MM.1S (cell line): ENCODE measurements around the gene FOXO1.
A peak's percentile ranks its signal among the peaks of the same experiment; 100 is the strongest.
"Not testable (repeated sequence)": the region's sequence is repeated elsewhere in the genome, so short reads cannot be mapped to it uniquely, and the experiment has no call there.

Experiments used
- DNase-seq: peaks from one replicate; pipeline ENCODE4 v3.0.0-alpha.2; 2015
- H2AFZ ChIP-seq: fragments of 300-600 bp; sonication (generic); 2 replicates; pipeline ENCODE4 v1.6.0; 2016; ENCODE audit warnings: antibody characterized with exemption, low read length
- H3F3A ChIP-seq: fragments of 300-600 bp; sonication (generic); 2 replicates; pipeline ENCODE4 v1.6.1; 2016; ENCODE audit warnings: mild to moderate bottlenecking, antibody characterized with exemption, low read length, moderate library complexity, mixed read lengths; ENCODE audit not compliant: insufficient read depth
- H3K27ac ChIP-seq: fragments of 300-600 bp; sonication (generic); 2 replicates; pipeline ENCODE4 v1.5.1; 2016; ENCODE audit warnings: mild to moderate bottlenecking, low read length
- H3K27me3 ChIP-seq: fragments of 300-600 bp; sonication (generic); replicated peaks from 2 replicates; pipeline ENCODE4 v1.6.0; 2016; ENCODE audit warnings: low read length; ENCODE audit not compliant: insufficient read depth
- H3K36me3 ChIP-seq: fragments of 300-600 bp; sonication (generic); replicated peaks from 2 replicates; pipeline ENCODE4 v1.6.1; 2016; ENCODE audit warnings: mild to moderate bottlenecking, low read length, mixed read lengths; ENCODE audit not compliant: insufficient read depth
- H3K4me1 ChIP-seq: fragments of 300-600 bp; sonication (generic); 2 replicates; pipeline ENCODE4 v1.6.1; 2016; ENCODE audit warnings: low read length, mixed read lengths
- H3K4me2 ChIP-seq: fragments of 300-600 bp; sonication (generic); 2 replicates; pipeline ENCODE4 v1.6.0; 2016; ENCODE audit warnings: low read depth, low read length
- H3K4me3 ChIP-seq: fragments of 300-600 bp; sonication (generic); 2 replicates; pipeline ENCODE4 v1.5.1; 2016; ENCODE audit warnings: low read length, mixed read lengths
- H3K79me2 ChIP-seq: fragments of 300-600 bp; sonication (generic); 2 replicates; pipeline ENCODE4 v1.6.1; 2016; ENCODE audit warnings: mixed run types, low read length, mixed read lengths
- H3K9ac ChIP-seq: fragments of 300-600 bp; sonication (generic); 2 replicates; pipeline ENCODE4 v1.6.1; 2016; ENCODE audit warnings: low read length, mixed read lengths
- H3K9me2 ChIP-seq: fragments of 300-600 bp; sonication (generic); replicated peaks from 2 replicates; pipeline ENCODE4 v1.6.1; 2016; ENCODE audit warnings: mild to moderate bottlenecking, low read length, mixed read lengths; ENCODE audit not compliant: insufficient read depth
- H3K9me3 ChIP-seq: fragments of 300-600 bp; sonication (generic); replicated peaks from 2 replicates; pipeline ENCODE4 v1.6.1; 2016; ENCODE audit warnings: mild to moderate bottlenecking, low read length, mixed read lengths; ENCODE audit not compliant: insufficient read depth
- H4K20me1 ChIP-seq: fragments of 300-600 bp; sonication (generic); 2 replicates; pipeline ENCODE4 v1.6.1; 2016; ENCODE audit warnings: mild to moderate bottlenecking, low read length, moderate library complexity, mixed read lengths; ENCODE audit not compliant: insufficient read depth
- EZH2 ChIP-seq: fragments of 300-600 bp; sonication (generic); optimal IDR thresholded peaks from 2 replicates; pipeline ENCODE3; 2017; ENCODE audit warnings: low read depth, mild to moderate bottlenecking, antibody characterized with exemption, low read length, mixed read lengths
- EZH2phosphoT487 ChIP-seq: fragments of 300-600 bp; sonication (generic); IDR thresholded peaks from 2 replicates; pipeline ENCODE4 v1.6.1; 2018; ENCODE audit warnings: antibody characterized with exemption, low read length
- TF ChIP-seq, protein P1 (sequence below): fragments of 300-600 bp; sonication (generic); IDR thresholded peaks from 2 replicates; pipeline ENCODE4 v1.5.1; 2016; ENCODE audit warnings: antibody characterized with exemption, low read length, mixed read lengths

The FOXO1 gene

DNA sequence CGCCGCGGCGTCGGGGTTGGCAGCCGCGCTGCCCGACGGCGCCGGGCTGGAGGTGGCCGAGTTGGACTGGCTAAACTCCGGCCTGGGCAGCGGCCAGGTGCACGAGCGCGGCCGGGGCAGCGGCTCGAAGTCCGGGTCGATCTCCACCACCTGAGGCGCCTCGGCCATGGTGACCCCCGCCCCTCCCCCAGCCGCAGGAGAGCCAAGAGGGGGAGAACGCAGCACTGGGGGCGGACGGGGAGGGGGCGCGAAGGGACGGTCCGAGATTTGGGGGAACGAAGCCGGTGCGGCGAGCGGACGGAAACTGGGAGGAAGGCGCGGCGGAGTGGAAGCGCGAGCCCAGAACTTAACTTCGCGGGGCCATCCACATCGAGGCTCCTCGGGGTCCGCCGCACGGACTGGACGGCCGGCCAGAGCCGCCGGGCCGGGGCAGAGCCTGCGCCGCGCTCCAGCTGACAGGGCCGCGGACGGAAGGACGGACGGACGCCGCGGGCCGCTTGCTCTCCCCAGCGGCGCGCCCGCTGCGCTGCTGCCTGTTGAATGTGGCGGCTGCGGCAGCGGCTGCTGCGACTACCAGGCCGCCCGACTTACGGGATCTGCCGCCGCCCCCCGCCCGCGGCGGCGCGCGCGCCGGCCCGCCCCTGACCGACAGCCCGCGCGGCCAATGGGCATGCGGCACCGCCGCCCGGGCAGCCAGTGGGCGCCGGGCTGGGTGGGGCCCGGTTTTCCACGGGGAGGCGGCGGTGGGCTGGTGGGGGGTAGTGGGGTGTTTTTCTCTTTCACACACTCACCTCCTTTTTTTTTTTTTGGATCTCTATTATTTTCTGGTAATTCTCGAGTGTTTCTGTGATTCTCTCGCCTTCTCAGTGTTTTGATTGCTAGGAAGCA is at the start of gene FOXO1:
FOXO1 (minus strand) TSS at position 597 of the 888 bp plus-strand sequence; CDS start at position 168, 429 bp downstream.
- Histone ChIP-seq H4K20me1 (no peaks in the 10 kb centered on the region), H3K27me3 (no peaks in the 10 kb centered on the region), H3K36me3 (no peaks in the 10 kb centered on the region), H2AFZ (peak within 1 kb of the TSS; percentile 48), H3K4me3 (peak within 1 kb of the TSS; percentile 74), H3K9me3 (no peaks in the 10 kb centered on the region), H3K79me2 (peaks cover 28% of the 10 kb centered on the region), H3K4me2 (peak within 1 kb of the TSS; percentile 54; the same call in 1 of the 2 replicates), H3K4me1 (no peaks in the 10 kb centered on the region), H3K27ac (peak within 1 kb of the TSS; percentile 80; the same call in 1 of the 2 replicates), H3F3A (peaks cover 16% of the 10 kb centered on the region), H3K9ac (peak within 1 kb of the TSS; percentile 60), H3K9me2 (no peaks in the 10 kb centered on the region)
- peak; percentile 76 for DNase-seq
- TF ChIP-seq EZH2phosphoT487 (no peak), EZH2 (no peak)
- TF ChIP-seq, protein P1, sequence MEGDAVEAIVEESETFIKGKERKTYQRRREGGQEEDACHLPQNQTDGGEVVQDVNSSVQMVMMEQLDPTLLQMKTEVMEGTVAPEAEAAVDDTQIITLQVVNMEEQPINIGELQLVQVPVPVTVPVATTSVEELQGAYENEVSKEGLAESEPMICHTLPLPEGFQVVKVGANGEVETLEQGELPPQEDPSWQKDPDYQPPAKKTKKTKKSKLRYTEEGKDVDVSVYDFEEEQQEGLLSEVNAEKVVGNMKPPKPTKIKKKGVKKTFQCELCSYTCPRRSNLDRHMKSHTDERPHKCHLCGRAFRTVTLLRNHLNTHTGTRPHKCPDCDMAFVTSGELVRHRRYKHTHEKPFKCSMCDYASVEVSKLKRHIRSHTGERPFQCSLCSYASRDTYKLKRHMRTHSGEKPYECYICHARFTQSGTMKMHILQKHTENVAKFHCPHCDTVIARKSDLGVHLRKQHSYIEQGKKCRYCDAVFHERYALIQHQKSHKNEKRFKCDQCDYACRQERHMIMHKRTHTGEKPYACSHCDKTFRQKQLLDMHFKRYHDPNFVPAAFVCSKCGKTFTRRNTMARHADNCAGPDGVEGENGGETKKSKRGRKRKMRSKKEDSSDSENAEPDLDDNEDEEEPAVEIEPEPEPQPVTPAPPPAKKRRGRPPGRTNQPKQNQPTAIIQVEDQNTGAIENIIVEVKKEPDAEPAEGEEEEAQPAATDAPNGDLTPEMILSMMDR: no peak

DNA sequence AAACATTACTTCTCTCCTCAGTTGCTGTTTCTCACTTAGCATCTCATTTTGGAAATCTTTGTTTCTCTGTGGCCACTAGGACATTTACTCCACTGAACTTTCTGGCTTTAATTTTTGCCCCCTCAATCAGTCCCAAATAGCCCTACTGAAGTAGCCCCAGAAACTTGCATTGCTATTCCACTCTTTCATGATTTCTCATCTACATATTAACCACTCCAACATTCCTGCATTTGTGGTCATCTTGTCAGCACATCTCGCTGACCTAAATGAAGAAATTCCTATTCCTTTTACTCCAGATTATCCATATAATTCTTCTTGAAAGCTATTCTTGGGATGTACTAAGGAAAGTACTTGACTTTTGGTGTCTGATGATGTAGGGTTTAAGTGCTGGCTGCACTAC is 48.0 kb upstream of the FOXO1 start:
- H3F3A ChIP-seq, H2AFZ ChIP-seq, H3K36me3 ChIP-seq, H3K4me3 ChIP-seq, H3K9ac ChIP-seq, H3K27ac ChIP-seq, DNase-seq, H3K27me3 ChIP-seq, H3K4me1 ChIP-seq, H3K4me2 ChIP-seq, H4K20me1 ChIP-seq, H3K9me3 ChIP-seq, H3K9me2 ChIP-seq, H3K79me2 ChIP-seq: not testable (repeated sequence)

DNA sequence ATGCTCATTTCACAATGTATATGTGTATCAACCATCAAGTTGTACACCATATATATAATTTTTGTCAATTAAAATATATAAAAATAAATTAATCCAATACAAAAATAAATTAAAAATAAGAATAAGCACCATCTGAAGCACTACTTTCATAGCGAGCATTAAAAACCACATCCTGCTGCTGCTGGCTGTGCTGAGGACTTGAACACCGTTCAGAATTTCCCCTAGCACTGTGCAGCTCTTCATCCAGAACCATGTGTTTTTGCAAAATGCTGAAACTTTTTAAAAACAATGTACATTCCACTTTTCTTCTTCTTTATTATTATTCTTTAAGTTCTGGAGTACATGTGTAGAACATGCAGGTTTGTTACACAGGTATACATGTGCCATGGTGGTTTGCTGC is 40.0 kb upstream of the FOXO1 start:
- TF ChIP-seq EZH2 (no peak), EZH2phosphoT487 (no peak)
- TF ChIP-seq, protein P1: no peak
- no peaks in the 10 kb centered on the region for H3K9me2 ChIP-seq
- no peaks in the 10 kb centered on the region for H3F3A ChIP-seq
- no peaks in the 10 kb centered on the region for H3K79me2 ChIP-seq
- H3K4me3 ChIP-seq: no peak overlapping the region
- H4K20me1 ChIP-seq: no peaks in the 10 kb centered on the region
- no peak overlapping the region for H3K27ac ChIP-seq
- DNase-seq: no peak
- no peak overlapping the region for H2AFZ ChIP-seq
- no peaks in the 10 kb centered on the region for H3K9me3 ChIP-seq
- no peaks in the 10 kb centered on the region for H3K36me3 ChIP-seq
- H3K27me3 ChIP-seq: no peaks in the 10 kb centered on the region
- no peak overlapping the region for H3K4me2 ChIP-seq
- H3K4me1 ChIP-seq: no peaks in the 10 kb centered on the region
- H3K9ac ChIP-seq: no peak overlapping the region

DNA sequence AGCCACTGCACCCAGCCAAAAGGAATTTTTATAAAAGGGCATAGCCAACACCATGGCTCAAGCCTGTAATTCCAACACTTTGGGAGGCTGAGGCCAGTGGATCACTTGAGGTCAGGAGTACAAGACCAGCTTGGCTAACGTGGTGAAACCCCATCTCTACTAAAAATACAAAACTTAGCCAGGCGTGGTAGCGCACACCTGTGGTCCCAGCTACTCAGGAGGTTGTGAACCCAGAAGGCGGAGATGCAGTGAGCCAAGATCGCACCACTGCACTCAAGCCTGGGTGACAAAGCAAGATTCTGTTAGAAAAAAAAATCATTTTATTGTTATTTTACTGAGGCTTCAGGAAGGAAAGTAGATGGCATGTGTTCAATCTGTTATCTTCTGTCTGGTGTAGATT is 31.3 kb upstream of the FOXO1 start:
- no peaks in the 10 kb centered on the region for H3F3A ChIP-seq
- no peak overlapping the region for H2AFZ ChIP-seq
- no peaks in the 10 kb centered on the region for H3K4me1 ChIP-seq
- H3K36me3 ChIP-seq: no peaks in the 10 kb centered on the region
- no peaks in the 10 kb centered on the region for H3K9me2 ChIP-seq
- H3K27ac ChIP-seq: no peak overlapping the region
- no peaks in the 10 kb centered on the region for H3K79me2 ChIP-seq
- H3K27me3 ChIP-seq: no peaks in the 10 kb centered on the region
- H3K4me3 ChIP-seq: no peak overlapping the region
- no peaks in the 10 kb centered on the region for H3K9me3 ChIP-seq
- TF ChIP-seq, protein P1: no peak
- TF ChIP-seq EZH2 (no peak), EZH2phosphoT487 (no peak)
- no peak overlapping the region for H3K4me2 ChIP-seq
- no peak overlapping the region for H3K9ac ChIP-seq
- no peaks in the 10 kb centered on the region for H4K20me1 ChIP-seq
- no peak for DNase-seq
